ENCODE measurements around the gene GABPA.

Gene GABPA

GRCh38 chr21:25742900-25743299 is 8.1 kb downstream of the GABPA start:
- TF ChIP-seq, protein P1, sequence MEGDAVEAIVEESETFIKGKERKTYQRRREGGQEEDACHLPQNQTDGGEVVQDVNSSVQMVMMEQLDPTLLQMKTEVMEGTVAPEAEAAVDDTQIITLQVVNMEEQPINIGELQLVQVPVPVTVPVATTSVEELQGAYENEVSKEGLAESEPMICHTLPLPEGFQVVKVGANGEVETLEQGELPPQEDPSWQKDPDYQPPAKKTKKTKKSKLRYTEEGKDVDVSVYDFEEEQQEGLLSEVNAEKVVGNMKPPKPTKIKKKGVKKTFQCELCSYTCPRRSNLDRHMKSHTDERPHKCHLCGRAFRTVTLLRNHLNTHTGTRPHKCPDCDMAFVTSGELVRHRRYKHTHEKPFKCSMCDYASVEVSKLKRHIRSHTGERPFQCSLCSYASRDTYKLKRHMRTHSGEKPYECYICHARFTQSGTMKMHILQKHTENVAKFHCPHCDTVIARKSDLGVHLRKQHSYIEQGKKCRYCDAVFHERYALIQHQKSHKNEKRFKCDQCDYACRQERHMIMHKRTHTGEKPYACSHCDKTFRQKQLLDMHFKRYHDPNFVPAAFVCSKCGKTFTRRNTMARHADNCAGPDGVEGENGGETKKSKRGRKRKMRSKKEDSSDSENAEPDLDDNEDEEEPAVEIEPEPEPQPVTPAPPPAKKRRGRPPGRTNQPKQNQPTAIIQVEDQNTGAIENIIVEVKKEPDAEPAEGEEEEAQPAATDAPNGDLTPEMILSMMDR (IDR thresholded peaks at IDR 0.05; ENCODE audit: borderline replicate concordance, insufficient read depth, low read depth, low read length), result no peak
- no peak overlapping the region for H3K4me3 ChIP-seq (ENCODE audit: low read depth, low read length)

GRCh38 chr21:25744854-25745253 is 10.1 kb downstream of the GABPA start:
- H3K4me3 ChIP-seq (ENCODE audit: low read depth, low read length), result no peak overlapping the region
- TF ChIP-seq, protein P1 (IDR thresholded peaks at IDR 0.05; ENCODE audit: borderline replicate concordance, insufficient read depth, low read depth, low read length), result no peak

- TF ChIP-seq, protein P1 (IDR thresholded peaks at IDR 0.05; ENCODE audit: borderline replicate concordance, insufficient read depth, low read depth, low read length), result no peak
- no peak overlapping the region for H3K4me3 ChIP-seq (ENCODE audit: low read depth, low read length)
Measured at GRCh38 chr21:25750085-25750484, 15.3 kb downstream of the GABPA start.

DNA sequence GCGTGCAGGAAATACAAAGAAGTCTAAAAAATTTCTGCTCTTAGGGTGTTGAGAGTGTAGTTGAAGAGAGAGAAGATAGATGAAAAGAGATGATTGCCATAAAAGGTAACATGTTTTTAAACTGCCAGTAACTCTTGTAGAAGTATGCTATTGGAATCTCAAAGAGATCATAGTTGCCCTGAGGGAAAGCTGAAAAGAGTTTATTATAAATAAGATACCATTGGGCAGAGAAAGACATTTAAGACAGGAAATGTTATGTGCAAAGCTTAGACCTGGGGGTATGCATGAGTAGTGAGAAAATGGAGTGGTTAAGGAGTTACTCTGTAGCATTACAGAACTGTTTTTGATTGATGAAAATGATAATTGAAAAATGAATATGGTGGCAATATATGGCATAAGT is 17.6 kb downstream of the GABPA start:
- H3K4me3 ChIP-seq (ENCODE audit: low read depth, low read length), result no peak overlapping the region
- TF ChIP-seq, protein P1 (IDR thresholded peaks at IDR 0.05; ENCODE audit: borderline replicate concordance, insufficient read depth, low read depth, low read length), result no peak

DNA sequence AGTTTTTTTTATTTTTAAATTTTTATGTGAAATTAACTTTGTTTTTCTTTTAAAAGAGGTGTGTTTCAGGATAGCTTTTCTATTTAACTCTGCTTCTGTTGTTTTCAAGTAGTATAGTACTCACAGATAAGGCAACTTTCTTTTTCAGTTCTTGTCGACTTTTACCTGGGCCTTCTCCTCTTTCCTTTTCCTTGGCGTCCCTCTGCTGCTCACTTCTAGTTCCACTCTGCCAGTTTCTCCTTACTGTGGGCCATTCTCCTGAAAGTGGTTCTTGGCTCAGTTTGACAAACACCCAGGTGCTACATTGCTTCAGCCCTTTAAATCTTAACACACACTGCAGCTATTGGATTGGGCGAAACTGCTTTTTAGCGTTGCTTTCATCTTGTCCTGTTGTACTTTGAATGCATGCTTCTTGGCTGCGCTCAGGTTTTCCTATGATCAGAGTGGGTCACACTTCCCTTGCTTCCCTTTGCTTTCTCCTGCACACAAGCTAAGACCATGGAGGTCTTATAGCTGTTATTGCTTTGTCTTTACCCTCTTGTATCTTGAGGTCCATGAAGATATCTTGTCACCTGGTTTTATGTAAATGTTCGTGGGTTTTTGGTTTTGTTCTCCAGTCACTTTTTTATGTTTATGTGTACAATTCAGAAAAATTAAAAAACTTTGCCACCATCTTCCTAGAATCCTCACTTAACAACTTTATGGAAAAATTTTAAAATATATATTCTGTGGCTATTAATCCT is 21.6 kb downstream of the GABPA start:
- no peak overlapping the region for H3K4me3 ChIP-seq (ENCODE audit: low read depth, low read length)
- TF ChIP-seq, protein P1 (IDR thresholded peaks at IDR 0.05; ENCODE audit: borderline replicate concordance, insufficient read depth, low read depth, low read length), result no peak

DNA sequence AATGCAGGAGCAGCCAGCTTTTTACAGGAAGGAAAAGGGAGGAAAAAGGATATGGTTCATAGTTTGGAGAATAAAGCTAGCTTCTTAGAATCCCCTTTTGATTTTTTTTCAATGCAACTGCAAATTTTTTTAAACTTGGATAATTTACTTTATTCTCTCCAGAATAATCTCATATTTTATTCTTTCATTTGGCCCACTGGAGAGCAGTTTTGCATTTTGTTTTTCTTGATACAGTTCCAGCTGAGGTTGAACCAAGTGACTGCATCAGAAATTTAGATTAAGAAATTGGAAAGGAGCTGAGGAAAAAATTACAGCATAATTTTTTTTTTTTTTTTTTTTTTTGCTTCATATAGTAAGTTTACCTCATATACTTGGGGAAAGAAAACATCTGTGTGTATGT is 22.8 kb downstream of the GABPA start:
- TF ChIP-seq, protein P1 (IDR thresholded peaks at IDR 0.05; ENCODE audit: borderline replicate concordance, insufficient read depth, low read depth, low read length), result no peak

DNA sequence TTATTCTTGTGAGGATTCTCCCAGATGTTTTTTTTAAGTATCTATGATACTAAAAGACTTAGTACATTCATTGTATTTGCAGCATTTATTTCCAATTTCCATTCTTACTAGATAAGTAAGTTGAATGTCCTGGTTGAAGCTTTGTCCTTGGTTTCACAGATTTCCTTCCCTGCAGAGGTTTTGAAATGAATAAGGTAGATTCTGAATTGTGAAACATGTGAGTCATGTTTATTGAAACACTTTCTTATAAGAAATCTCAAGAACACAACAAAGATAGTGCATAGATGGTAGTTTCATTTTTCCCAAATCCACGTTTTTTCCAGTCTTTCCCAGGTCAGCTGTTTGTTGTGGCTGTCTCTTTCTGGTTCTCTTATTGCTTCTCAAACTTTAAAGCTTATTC is 24.8 kb downstream of the GABPA start:
- TF ChIP-seq, protein P1 (IDR thresholded peaks at IDR 0.05; ENCODE audit: borderline replicate concordance, insufficient read depth, low read depth, low read length), result no peak

More for the DNA sequence above, 22.8 kb downstream of the GABPA start:
- no peak overlapping the region for H3K4me3 ChIP-seq (ENCODE audit: low read depth, low read length)

More for the DNA sequence above, 24.8 kb downstream of the GABPA start:
- no peak overlapping the region for H3K4me3 ChIP-seq (ENCODE audit: low read depth, low read length)
